Left renal cortex interstitium (tissue), 4 donors: Measurements from ENCODE around the gene MDGA2. TPM values are rescaled to one million over a fixed set of nuclear protein-coding genes. Genes with fewer than 3 reads are reported as not detected.
A peak's percentile ranks its signal among the peaks of the same experiment; 100 is the strongest.

Source experiments
- DNase-seq, 4 donors: peaks; one replicate each; pipeline ENCODE4 v3.0.0-alpha.2; 2013; ENCODE audit warnings: low read depth in 4 of 4, low spot score in 2 of 4, missing footprints in 1 of 4
- polyA plus RNA-seq, 4 donors: library from polyadenylated mRNA; unstranded; fragments of 120-200 nt; gene quantifications; one replicate each; pipeline ENCODE4 v1.2.1, GENCODE V29; 2013; ENCODE audit not compliant: insufficient read length in 4 of 4

MDGA2 gene
- polyA plus RNA-seq, 4 donors: 1.7 to 2.1 (median 2.0) TPM

DNA sequence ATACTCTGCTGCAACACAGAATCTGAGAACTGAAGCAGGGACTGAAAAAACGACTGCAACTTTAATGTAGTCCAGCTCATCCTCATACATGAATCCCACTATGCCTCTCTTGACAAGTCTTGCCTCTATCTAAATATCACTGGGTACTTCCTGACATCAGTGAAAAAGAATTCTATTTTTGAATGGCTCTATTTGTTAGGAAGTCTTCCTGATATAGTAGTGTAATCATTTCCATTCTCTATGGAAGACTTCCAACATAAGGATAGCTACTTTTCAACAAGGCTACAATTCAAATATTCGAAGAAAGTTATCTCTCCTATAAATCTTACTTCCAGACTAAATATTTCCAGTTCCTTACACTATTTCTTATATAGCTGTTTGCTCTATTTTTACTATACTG lies 167.5 kb downstream of the MDGA2 start:
- no peak for DNase-seq

DNA sequence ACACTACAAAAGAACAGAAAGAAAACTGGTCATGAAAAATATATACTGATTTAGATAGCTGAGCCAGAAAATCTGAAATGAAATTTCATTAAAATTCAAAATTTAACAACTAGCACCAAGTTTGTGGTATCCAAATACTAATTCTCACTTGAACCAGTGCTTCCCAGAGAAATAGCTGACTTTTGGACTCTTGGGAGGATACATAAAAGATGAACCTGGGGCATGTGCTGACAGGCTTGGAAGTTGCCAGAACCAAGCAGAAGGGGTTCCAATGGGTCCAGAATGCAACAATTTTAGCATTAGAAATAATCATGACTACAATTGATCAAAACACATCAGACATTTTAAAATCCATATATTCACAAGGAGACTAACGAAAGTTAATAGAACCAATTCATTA lies 175.0 kb downstream of the MDGA2 start:
- DNase-seq: no peak

DNA sequence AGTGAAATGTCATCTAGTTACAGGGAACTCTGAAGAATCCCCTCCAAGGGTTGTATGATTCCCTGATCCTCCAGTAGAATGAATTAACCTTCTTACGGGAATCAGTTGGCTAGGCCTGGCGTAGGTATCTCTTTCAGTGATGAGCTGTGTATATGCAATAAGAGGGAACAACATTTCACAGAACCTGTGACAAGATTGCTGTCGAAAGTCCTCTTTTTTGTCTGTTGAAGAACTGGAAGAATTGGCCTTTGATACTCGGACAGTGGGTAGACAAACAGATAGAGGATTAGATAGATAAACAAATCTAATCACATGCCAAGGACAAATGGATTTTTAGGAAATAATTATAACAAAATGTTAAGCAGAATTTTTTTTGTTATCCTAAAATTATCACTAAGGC lies 184.6 kb downstream of the MDGA2 start:
- no peak for DNase-seq

DNA sequence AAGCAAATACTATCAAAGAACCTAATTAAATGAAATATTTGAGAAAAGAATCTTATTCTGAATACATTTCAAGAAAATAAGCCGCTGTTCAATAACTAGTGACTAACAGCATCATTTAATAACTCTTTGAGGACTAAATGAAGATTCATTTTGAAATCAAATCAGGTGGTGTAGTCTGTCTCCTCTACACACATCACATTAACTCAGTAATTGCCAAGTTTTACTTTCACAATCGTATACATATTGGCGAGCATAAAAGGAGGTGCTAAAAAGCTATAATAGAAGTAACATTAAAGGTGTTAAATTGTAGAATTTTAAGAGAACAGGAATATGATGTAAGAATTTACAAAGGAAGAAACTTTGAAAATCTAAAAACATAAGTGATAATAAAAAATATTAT lies 185.1 kb downstream of the MDGA2 start:
- no peak for DNase-seq

DNA sequence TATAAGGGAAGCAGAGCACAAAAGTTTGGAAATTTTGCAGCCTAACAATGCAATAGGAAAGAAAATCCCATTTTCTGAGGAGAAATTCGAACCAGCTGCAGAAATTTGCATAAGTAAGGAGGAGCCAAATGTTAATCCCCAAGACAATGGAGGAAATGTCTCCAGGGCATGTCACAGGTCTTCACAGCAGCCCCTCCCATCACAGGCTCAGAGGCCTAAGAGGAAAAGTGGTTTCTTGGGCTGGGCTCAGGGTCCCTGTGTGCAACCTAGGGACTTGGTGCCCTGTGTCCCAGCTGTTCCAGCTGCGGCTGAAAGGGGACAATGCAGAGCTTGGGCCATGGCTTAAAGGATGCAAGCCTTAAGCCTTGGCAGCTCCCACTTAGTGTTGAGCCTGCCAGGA lies 190.0 kb downstream of the MDGA2 start:
- DNase-seq: no peak

DNA sequence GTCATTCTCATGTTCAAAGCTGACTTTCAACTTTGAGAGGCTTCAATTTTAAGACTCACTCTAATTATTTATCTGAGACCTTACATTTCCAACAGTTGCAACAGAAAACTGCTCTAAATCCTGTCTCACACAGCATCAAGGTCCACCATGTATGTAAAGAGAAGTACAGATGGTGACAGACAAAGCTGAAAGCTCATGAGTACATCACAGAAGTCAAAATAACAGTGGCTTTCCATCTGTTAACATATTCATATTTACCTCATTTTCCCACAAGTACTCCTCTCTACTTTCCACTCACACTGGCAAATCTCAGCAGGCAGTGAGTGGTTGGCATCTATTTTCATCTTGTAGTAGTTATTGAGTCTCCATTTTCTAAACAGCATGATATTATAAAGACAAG lies 192.0 kb downstream of the MDGA2 start:
- DNase-seq: no peak

DNA sequence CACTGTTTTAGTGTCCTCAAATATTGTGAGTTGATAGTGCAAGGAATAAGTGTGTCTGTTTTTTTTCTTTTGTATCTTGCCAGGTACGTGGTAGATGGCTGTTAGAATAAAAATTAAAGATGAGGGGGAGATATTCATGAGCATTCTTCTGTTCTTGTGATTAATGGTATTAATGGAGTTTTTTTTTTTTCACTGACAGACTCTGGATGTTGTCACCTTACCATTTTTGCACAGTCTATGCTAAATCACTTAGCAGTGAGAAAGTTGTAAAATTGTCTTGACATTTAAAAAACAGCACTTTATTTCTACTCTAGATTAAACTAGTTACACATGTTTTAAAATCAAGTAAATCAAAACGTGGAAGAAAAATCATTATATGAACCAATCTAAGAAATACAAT lies 204.3 kb downstream of the MDGA2 start:
- DNase-seq: no peak

DNA sequence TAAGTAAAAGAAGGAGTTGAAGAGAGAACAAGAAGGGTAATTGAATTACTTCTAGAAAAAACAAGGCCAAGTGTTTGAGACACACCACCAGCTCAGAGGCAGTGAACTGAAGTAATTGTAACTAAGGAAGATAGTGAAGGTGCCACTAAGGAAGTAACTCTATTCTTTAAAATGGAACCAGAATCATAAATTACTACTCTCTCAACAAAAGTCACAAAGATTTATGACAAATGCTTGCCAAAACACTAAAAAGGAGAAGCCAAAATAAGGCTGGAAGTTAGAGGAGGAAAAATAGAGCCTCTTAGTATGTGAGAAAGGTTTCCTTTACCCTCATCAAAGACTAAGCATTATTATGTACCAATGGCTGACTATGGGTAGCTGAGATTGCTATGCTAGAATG lies 208.5 kb downstream of the MDGA2 start:
- no peak for DNase-seq

DNA sequence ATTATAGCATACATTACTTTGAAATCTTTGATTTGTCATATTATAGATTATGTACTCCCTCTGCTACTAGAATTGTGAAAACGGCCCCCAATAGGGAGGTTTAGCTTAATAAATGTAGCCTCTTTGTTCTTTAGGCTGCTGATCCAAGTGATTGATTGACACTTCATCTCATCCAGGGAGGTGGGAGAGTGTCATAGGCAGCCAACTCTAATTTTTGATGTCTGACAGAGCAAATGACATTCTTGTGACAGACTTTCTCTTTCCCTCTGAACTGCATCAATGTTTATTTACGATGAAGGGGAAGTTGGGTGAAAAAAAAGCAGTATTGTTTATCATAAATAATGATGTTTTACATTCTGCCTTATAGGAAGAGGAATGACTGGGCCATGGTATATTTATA lies 221.4 kb downstream of the MDGA2 start:
- DNase-seq: no peak

DNA sequence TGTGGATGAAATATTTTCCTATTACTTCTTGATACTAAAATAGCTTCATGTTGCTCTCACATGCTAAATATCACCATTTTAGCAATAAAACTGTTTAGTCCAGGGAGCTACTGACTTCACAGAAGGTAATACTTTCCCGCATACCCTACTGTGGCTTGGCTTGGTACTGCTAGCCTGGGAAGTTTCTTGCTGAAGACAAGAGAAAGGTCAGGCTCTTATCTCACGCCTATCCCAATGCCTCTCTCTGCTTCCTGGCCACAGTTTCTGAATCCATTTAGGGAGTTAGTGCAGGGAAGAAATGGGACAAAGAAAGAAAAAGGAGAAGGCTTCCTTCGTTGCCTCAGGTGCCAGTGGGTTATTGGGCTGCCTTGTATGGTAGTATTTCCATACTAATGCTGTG lies 228.3 kb downstream of the MDGA2 start:
- no peak for DNase-seq

DNA sequence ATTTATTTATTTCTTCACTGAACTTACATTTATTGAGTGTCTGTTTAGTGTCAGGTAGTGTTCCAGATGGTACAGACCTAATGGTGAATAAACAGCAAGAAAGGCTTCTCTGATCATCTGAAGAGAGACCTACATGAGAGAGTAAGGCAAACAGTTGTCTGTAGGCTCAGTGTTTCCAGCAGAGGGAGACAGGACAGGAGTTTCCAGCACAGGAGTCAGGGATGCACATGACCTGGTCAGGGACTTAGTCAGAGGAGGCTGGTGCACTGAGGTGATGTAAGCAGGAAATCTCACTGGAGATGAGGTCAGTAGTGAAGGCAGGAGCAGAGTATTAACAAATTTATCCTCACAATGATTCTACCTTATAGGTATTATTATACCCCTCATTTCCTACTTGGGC lies 233.2 kb downstream of the MDGA2 start:
- peak in 1 of 4 donors; percentile 2 for DNase-seq

DNA sequence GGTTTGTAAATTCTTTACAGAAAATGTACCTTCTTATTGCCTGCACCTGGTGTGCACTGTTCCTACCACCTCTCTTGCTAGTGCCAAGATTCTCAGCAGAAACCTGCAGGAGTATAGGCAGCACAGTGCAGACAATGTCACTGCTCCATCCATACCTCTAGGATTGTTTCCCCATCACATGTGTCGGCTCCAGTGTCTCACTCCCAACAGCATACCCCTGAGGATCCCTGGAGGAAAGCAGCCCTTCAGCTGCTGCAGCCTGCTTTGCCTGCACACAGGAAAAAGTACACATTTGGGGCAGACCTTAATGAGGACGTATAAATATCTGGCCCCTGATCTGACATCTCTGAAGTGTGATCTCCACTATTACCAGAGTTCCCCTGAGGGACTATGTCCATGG lies 235.5 kb downstream of the MDGA2 start:
- no peak for DNase-seq

DNA sequence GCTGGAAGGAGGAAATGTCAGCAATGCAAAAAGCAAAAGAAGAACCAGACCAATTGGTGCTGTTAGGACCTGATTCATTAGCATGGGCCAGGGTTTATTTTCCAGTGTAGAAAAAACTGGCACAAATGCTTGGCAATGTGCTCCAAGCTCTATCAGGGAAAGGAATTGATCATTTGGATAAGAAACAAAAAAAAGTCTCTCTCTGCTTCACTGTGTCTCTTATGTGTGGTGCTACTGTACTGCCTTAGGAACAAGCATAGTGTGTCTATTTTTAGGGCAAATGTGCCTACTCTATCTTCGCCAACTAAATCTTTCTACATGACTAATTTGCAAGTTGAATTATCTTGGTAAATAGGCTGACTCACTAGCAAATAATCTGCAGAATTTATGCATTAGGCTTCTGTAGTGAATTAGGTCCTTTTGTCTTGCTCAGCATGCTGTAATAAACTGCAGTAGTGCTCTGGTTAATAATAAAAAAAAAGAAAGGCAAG lies 236.7 kb downstream of the MDGA2 start:
- DNase-seq: peak in 1 of 4 donors; percentile 7

DNA sequence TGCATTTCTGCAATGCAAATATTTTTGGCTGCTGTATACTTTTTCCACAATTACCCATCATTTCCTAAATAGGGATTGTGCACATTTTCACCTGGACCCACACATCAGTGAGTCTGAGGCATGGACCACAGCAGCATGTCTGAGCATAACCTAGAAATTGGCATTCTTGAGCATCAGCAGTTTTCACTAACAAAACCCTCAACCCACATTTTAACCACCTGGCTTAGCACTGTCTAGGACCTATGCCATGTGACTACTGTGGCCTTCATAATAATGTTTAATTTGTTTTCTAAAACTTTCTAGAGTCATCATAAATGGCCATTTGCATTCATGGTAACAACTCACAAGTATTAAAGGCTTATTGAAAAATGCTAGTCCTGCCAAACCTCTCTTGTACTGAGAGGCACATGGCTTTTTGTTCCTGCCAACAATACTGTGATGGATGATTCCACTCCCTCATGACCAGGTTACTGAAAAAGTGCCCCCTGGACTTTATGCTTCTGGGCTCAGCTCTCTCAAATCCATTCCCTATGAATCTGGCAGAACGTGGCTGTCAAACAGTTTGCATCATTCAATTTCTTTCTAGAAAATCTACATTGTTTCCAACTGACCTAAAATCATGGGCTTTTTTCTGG lies 240.0 kb downstream of the MDGA2 start:
- no peak for DNase-seq

DNA sequence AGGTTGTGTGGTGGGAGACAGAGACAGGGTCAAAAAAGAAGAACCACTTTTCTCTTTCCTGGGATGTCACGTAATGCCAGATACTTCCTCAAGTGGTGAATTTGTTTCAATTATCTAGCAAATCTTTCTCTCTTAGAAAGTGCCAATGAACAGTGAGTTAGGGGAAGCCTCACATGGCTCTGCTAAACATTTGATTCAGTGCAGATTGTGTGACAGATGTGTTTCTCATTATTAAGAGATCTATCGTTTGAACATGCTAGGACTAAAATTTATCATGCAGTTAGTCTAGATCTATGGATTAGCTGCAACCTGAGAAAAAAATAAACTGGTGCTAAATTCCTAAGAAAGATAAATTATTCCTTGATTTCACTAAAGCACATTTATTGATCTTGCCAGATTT lies 247.8 kb downstream of the MDGA2 start:
- no peak for DNase-seq

DNA sequence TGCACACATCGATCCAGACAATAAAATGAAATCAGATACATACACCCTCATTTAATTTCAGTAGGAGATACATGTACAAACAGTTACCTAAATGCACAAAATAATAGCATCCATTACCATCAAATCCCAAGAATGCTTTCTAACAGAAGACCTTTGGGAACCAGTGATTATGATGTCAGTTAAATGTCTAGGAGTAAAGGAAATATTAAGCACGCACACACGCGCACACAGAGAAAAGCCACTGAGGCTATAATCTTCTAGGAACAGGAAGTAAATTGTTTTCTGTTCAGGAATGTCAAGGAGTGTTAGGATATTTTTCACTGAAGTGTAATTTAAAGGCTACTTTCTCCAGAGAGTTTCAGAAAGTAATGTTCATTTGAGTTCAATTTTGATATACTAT lies 250.1 kb downstream of the MDGA2 start:
- DNase-seq: no peak

DNA sequence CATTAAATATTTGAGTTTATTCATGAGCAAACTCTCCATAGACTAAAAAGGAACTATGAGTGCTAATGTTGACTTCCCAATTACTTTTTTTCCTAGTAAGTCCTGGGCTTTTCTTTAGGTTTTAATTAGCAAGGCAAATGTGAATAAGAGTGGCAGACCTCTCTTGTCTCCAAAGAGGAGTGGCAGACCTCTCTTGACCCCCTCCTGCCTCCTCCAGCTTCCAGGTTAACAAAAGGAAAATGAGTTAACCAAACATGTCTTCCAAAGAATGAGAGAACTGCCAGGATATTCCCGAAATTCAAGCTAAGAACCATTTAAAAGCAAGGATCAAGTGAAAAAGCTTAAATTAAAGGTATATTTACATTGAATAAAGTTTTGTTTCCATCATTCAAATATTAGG lies 253.2 kb downstream of the MDGA2 start:
- no peak for DNase-seq

DNA sequence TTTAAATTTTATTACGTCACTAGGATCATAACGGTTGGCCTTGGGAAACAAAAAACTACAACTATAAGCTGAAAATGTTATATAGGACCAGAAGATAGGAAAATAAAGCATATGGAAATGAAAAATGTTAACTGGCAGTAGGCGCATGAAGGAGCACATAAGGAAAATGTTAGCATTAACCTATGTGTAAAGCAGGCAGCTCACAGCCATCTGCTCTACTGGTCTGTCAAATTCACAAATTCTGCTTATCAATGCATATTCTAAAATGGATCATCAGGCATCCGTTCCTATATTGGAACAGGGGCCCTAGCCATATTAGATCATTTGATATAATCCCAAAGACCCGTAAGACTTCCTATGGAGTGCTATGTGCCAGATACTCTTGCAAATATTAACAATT lies 263.9 kb downstream of the MDGA2 start:
- DNase-seq: no peak

DNA sequence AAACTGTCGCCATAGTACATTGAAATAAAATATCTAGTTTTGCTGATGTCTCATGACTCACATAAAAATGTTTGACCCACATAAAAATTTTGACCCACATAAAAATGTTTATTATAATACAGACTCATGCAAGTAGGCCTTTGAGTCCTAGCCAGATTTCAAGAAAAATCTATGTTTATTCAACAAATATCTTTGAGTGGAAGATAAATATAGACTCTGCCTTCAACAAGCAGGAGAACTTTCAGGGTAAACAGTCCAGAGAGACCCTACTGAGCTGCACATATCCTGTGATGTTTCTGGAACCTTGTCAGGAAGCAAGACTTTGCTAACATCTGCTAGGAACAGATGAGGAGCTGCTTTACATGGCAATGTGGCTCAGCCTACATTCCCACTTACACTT lies 283.1 kb downstream of the MDGA2 start:
- DNase-seq: peak; percentile 17 to 56 (median 42)

DNA sequence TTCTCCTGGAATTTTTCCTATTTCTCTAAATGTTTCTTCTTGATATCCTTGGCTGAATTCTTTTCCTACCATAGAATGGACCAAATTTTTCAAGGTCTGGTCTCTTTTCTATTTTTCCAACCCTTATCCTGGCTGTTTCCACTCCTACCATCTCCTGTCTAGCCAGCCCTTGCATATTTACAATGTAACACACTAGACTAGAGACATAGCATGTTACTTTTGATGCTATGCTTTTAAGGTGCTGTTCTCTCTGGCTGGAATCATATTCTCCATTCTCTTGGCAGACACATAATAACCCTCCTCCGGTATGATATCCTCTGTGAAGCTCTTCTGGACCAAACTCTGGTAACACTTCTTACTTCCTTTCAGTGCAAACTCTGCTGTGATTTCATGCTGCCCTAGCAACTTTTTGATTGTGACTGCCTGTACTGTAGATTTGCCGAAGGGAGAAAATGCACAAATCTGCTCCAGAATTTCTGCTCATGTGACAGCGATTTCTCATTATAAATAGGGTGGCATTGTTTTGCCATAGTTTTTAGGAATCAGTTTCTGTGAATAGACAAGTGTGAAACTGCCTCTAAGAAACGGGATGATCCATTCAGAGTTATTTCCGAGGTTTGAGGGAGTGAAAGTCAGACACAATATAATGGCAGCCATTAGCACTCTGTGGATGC lies 284.4 kb downstream of the MDGA2 start:
- DNase-seq: no peak

DNA sequence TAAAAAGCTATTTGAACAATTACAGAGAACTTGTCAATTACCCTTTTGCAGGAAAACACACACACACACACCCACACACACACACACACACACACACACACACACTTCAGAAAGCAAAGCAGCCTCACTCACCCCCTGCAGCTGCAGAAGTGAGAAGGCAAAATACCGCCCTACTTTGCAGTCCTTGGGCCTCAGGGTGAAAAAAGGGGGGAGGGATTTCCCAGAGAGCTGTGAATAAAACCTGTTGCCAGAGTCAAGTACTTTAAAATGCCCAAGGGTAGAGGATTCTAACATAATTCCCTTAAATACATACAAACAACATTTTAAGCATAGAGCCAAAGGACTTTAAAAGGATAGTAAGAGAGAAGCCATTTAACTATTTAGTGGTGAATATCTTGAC lies 285.9 kb downstream of the MDGA2 start:
- no peak for DNase-seq

DNA sequence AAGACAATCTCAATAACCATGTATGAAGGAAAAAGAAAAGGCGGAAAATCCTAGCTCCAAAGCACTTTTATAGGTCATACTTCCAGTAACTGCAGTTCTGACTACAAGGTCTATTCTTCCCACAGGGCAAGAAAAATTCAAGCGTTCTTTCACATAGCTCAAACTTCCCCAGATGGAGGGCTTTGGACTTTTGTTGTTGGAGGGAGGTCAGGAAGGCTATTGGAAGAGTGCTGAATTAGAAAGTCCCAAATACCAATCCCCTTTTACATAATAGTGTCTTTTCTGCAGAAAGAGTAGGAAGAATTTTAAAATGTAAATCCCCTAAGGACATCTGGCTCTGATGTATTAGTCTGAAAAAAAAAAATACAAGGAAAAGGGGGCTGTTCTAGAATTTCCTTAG lies 309.4 kb downstream of the MDGA2 start:
- DNase-seq: no peak

DNA sequence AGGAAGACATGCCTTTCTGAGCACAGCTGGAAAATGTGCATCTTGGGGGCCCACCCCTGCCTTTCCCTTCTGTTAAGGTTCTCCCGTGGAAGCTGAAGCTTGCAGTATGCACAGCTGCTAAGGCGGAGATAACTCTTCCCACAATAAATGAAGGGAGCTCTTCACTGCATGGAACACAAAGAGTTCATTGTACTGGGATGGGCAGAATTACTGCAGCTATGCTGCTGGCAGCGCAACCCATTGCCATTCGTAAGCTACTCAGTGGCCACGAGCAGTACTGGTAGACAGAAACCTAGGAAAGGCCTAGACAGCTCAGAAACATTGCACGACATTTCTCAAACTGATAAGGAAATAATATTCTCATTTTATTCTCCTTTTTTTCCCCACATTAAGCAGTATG lies 310.2 kb downstream of the MDGA2 start:
- DNase-seq: no peak
